Neural cell (in vitro differentiated cells): ENCODE measurements around the gene NFYB.

ENCODE experiments used
- CTCF ChIP-seq: fragments of 450-650 bp; IDR thresholded peaks from 2 replicates; pipeline ENCODE4 v1.5.1; 2014; ENCODE audit warnings: antibody characterized with exemption, mild to moderate bottlenecking, moderate library complexity; ENCODE audit not compliant: poor library complexity, severe bottlenecking
- POLR2AphosphoS5 ChIP-seq: IDR thresholded peaks from 2 replicates; pipeline ENCODE4 v1.6.1; 2012
- RAD21 ChIP-seq: fragments of 450-650 bp; conservative IDR thresholded peaks from 2 replicates; pipeline ENCODE4 v1.6.1; 2014; ENCODE audit warnings: antibody characterized with exemption, mild to moderate bottlenecking, moderate library complexity
- REST ChIP-seq: IDR thresholded peaks from 2 replicates; pipeline ENCODE4 v1.6.1; 2012; ENCODE audit warnings: borderline replicate concordance
- SMC3 ChIP-seq: fragments of 450-650 bp; conservative IDR thresholded peaks from 2 replicates; pipeline ENCODE4 v1.6.1; 2014; ENCODE audit warnings: antibody characterized with exemption, mild to moderate bottlenecking, moderate library complexity; ENCODE audit not compliant: poor library complexity

- no peak for TF ChIP-seq POLR2AphosphoS5
- no peak for TF ChIP-seq CTCF
- no peak for TF ChIP-seq SMC3
- TF ChIP-seq REST = no peak
- TF ChIP-seq RAD21 = no peak
Measured at GRCh38 chr12:104131609-104132008, 6.4 kb downstream of the NFYB start.
